HG03103 (cell line): Measurements from ENCODE around the gene PIGB.
A peak's percentile ranks its signal among the peaks of the same experiment; 100 is the strongest.
"Not testable (repeated sequence)": the region's sequence is repeated elsewhere in the genome, so short reads cannot be mapped to it uniquely, and the experiment has no call there.

ENCODE experiments used
- ATAC-seq: cut with Tn5 transposase; IDR thresholded peaks from one replicate; pipeline ENCODE4 v1.9.1; 2021; ENCODE audit warnings: low read depth; ENCODE audit not compliant: unreplicated experiment

Gene PIGB

DNA sequence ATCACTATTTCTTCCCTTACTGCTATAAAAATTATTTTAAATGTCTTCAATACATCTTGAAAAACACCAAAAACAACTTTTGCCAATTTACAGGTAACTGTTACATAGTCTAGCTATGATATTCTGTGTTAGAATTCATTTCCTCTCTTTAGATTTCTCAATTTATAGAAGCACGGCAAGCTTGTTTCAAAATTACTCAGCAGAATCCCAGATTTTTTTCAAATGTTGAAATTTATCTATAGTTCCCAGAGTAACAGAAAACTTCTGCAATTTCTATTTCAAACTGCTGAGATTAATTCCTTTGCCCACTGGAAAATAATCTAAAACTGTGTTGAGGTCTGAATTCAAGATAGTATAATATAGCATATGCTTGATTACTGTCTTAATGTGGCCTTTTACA is 48.0 kb downstream of the PIGB start:
- ATAC-seq: no peak

DNA sequence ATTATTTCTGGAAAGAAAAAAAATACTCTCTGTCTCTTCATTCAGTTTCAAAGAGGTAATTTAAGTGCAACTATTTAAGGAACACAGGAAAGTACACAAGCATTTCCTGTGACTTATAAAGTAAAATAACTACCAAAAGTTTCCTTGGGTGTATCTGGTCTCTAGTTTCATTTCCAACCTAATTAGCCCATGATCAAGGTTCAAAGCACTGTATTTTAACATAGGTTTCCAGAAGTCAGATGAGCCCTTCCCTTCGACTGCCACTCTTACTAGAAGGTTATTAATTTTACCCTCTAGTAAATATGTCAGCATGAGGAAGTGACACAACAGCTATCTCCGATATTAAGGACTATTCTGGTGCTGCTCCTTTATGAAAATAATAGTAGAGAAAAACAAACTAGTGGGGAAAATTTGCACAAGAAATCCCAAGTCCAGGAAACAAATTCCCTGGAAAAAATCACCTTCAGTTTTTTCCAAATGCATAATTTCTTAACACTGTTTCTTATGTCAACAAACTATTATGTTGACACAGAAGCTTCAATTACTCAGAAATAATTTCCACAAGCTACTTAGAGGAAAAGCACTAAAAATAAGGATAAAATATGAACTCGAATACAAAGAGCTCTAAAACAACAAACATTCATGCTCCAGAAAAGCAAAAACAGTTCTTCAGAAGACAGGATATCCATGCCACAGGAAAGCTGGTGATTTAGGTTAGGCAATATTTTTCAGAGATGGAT is 53.8 kb downstream of the PIGB start:
- peak; percentile 52 for ATAC-seq

DNA sequence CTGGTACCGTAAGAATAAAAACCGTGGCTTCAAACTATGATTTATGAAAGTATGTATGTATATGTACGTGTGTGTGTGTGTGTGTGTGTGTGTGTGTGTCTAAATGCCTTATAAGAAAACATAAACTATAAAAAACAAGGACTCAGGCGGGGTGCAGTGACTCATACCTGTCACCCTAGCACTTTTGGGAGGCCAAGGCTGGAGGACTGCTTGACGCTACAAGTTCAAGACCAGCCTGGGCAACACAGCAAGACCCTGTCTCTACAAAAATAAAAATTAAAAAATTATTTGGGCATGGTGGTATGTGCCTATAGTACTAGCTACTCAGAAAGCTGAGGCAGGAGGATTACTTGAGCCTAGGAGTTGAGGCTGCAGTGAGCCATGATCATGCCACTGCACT is 60.1 kb downstream of the PIGB start:
- ATAC-seq: no peak

- ATAC-seq: no peak
Measured at GRCh38 chr15:55381595-55381994, 62.6 kb downstream of the PIGB start.

DNA sequence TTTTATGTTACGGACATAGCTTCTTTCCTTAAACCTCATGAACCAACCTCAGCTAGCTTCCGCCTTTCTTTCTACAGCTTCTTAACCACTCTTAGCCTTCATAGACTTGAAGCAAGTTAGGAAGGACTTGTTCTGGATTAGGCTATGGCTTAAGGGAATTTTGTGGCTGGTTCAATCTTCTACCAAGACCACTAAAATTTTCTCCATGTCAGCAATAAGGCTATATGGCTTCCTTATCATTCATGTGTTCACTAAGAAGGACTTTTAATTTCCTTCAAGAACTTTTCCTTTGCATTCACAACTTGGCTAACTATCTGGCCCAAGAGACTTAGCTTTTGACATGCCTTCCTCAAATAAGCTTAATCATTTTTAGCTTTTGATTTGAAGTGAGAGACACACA is 64.7 kb downstream of the PIGB start:
- no peak for ATAC-seq

GRCh38 chr15:55387027-55387426 is 68.0 kb downstream of the PIGB start:
- ATAC-seq: no peak

- ATAC-seq: no peak
Measured at GRCh38 chr15:55389264-55389607, 70.2 kb downstream of the PIGB start.

- ATAC-seq: no peak
Measured at GRCh38 chr15:55394694-55395093, 75.7 kb downstream of the PIGB start.

DNA sequence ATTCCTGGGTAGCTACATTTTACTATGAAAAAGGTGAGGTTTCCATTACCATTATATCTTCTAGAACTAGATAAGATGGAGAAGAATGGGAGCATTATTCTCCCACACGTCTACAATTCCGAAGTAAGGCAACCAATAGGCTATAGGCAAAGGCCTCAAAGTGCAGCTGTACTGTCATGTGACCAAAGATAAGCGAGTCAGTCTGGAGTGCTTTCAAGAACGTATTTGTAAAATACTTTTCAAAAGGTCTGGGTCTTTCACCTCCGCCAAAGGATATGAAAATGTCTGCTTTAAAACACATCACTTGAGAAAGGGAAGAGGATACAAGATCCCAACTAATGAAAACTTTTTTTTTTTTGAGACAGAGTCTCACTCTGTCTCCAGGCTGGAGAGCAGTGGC is 79.2 kb downstream of the PIGB start:
- no peak for ATAC-seq

DNA sequence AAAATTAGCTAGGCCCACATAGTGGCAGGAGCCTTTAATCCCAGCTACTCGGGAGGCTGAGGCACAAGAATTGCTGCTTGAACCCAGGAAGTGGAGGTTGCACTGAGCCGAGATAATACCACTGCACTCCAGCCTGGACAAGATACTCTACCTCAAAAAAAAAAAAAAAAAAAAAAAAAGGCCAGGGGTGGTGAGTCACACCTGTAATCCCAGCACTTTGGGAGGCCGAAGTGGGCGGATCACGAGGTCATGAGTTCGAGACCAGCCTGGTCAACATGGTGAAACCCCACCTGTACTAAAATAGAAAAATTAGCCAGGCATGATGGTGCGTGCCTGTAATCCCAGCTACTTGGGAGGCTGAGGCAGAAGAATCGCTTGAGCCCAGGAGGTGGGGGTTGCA is 81.0 kb downstream of the PIGB start:
- not testable (repeated sequence) for ATAC-seq

GRCh38 chr15:55401786-55402246 is 82.8 kb downstream of the PIGB start:
- no peak for ATAC-seq

DNA sequence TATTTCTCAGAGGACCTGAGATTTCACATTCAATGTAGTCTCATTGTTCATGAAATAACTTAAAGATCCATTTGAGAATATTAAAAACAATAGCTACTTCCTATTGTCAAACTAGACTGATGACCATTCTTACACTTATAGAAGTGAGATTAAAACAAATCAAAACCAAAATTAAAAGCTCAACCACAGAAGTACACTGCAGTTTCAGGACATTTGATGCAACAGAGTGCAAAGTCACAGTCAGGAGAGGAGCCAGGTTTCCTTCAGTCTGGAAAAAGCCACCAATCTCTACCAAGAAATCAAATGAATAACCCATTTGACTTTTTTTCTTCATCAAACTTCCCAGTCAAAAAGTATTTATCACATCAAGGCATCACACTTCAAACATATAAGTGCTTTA is 83.7 kb downstream of the PIGB start:
- ATAC-seq: no peak

DNA sequence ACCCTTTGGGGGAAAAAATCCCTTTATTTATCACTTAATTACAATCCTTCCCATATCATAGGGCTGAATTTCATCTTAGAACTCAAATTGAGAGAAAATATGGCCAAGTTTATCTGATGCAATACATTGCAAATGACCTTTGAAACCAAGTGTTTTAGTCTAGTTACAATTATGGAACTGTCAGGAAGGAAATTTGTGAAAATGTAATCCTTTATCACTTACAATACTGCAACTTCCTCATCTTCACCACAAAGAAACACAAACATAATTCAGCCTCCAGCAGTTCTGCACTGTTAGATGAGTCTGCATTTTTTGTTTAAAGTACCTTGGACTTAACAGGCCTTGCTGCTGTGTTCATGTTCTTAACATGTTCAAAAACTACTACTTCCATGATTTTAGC is 84.5 kb downstream of the PIGB start:
- ATAC-seq: no peak
